ENCODE data around the gene ISM2. TPM values are rescaled to one million over a fixed set of nuclear protein-coding genes. Genes with fewer than 3 reads are reported as not detected.

Gene ISM2
- 0.19 and 3.1 TPM in 2 replicates for total RNA-seq

GRCh38 chr14:77498120-77498979 is at the start of gene ISM2:
TSS of gene ISM2 (minus strand) at chr14:77498816. CDS start at chr14:77498793, 23 bp downstream.

GRCh38 chr14:77457522-77458248 is 40.9 kb downstream of the ISM2 start, which contains the start of the genes AHSA1 and VIPAS39:
TSS of gene AHSA1 (plus strand) at chr14:77458093. CDS start at chr14:77458190, 97 bp downstream.
TSS of gene VIPAS39 (minus strand) at chr14:77457601. CDS start at chr14:77454102, 3,499 bp downstream.

Other genes with a start within 250 kb of the ISM2 start
- gene NGB, start 227.6 kb downstream of the ISM2 start, total RNA-seq: not detected in 2 replicates
- gene POMT2, start 177.9 kb downstream of the ISM2 start, total RNA-seq: 9.9 and 12.5 TPM in 2 replicates
- 22.6 and 23.4 TPM in 2 replicates for gene GSTZ1, start 177.8 kb downstream of the ISM2 start, total RNA-seq
- gene TMED8, start 121.7 kb downstream of the ISM2 start, total RNA-seq: 11.0 and 15.3 TPM in 2 replicates
- gene SAMD15, start 121.4 kb downstream of the ISM2 start, total RNA-seq: 2.5 and 4.2 TPM in 2 replicates
- 0.19 and 0.28 TPM in 2 replicates for gene NOXRED1, start 75.3 kb downstream of the ISM2 start, total RNA-seq
- gene VIPAS39, start 41.2 kb downstream of the ISM2 start, total RNA-seq: 29.3 and 33.3 TPM in 2 replicates
- gene AHSA1, start 40.7 kb downstream of the ISM2 start, total RNA-seq: 124 and 237 TPM in 2 replicates
- gene SPTLC2, start 117.8 kb upstream of the ISM2 start, total RNA-seq: 30.7 and 46.2 TPM in 2 replicates
- gene ALKBH1, start 209.2 kb upstream of the ISM2 start, total RNA-seq: 8.7 and 9.8 TPM in 2 replicates
- gene SLIRP, start 209.3 kb upstream of the ISM2 start, total RNA-seq: 114 and 223 TPM in 2 replicates